HG03039 (cell line): ENCODE results near the gene NPRL2.

Source experiments
- ATAC-seq: cut with Tn5 transposase; IDR thresholded peaks from one replicate; pipeline ENCODE4 v1.9.1; 2021; ENCODE audit warnings: mild to moderate bottlenecking, moderate library complexity; ENCODE audit not compliant: unreplicated experiment

Gene NPRL2

DNA sequence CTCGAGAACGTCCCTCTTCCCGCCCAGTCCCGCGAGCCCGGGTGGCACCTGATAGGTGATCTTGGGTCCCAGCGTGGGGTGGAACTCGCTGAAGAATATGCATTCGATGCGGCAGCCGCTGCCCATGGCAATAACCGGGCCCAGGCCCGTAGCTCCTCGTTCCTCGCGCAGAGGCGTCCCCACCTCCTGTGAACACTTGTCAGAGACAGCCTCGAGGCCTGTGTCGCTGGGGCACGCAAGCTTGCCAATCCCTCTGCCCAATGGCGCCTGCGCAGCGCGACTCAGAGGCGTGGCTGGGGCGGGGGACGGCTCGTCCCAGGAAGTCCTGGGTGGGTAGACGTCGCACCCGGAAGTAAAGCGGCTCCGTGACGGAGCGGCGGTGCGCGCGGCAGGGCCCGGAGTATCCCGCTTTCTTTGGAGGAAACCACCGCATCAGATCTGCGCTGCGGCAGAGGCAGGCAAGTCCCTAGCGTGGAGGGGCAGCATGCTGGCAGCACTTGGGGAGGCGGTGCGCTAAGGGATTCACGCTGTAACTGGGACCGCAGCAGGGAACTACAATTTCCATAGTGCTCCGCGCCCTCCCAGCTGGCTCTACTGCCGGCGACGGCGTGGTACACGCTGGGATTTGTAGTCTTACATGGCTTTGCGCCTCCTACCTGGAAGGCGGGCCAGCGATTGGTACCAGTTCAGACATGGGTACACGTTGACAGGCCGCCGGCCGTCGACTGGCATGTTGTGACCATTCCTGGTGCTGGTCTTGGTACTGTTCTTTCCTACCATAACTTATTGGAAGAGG, at the start of gene NPRL2, which contains the start of gene CYB561D2:
NPRL2 (minus strand) TSS at position 249 of the 796 bp plus-strand sequence; CDS start at position 126, 123 bp downstream.
CYB561D2 (plus strand) TSS at position 336 of the 796 bp plus-strand sequence. CDS start 572 bp downstream, outside the sequence.
- ATAC-seq, result peak; percentile 76

DNA sequence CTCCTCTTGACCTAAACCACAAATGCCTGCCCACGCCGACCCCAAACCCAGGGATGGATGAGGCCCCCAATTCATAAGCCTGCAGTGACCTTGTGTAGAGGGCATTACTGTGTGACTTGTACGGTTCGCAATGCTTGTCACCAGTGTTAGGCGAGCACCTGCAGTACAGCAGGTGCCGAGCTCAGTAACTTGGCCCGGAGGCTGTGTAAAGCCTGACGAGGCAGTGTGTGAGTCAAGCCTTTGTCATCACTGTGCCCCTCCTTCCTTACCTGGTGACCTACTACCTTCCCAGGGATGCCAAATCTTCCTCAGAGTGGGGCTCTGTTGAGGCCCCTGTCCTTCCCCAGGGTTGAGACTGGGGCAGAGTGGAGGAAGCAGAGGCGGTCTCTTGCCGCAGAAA, 45.9 kb upstream of the NPRL2 start:
- no peak for ATAC-seq

DNA sequence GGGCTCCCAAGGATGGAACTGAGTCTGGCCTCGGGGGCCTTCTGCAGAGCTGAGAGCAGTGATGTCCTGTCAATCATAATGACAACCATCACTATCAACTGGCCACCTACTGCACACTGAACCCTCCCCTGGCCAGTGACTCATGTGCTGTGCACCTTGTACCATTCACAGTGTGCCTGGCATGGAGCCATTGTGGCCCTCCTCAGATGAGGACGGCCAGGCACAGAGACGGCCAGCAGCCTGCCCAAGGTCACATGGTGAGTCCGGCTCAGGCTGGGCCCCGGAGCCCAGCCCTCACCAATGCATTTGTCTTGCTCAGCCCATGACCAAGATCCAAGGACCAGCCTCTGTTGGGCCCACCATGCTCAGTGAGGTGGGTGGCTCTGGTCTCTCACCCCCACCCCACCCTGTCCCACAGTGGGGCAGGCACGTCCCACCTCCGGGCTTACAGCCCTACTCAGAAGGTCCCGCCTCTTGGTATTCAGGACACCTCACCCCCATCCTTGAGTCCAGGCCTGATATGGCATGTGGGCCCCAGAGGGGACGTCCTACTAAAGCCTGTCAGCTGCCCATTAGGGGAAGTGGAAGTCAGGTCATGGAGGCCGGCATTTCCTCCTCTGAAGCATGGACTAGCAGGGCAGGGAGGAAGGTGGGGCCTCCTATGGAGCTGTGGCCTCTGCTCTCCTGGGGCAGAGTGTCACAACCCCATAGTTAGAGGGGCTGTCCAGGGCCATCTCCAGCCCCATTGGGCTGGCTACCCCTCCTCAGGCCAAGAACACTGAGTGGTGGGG, 44.7 kb upstream of the NPRL2 start:
- no peak for ATAC-seq

DNA sequence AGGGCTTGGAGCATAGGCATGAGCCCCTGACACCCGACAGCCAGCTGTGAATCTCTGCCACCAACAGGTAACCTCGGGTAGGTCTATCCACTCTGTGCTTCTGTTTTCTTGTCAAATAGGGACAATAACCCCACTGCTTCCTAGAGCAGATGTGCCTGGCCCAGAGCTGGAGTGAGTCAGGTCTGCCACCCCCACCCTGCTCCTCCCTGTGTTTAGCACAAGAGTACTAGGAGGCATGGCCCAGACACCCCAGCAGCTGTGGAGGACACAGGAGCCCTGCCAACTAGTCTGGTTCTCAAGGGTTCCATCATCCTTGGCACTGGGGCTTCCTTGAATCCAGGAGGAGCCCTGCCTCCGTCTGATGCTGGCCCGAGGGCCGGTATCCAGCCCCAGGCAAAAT, 42.5 kb upstream of the NPRL2 start:
- ATAC-seq, result no peak

DNA sequence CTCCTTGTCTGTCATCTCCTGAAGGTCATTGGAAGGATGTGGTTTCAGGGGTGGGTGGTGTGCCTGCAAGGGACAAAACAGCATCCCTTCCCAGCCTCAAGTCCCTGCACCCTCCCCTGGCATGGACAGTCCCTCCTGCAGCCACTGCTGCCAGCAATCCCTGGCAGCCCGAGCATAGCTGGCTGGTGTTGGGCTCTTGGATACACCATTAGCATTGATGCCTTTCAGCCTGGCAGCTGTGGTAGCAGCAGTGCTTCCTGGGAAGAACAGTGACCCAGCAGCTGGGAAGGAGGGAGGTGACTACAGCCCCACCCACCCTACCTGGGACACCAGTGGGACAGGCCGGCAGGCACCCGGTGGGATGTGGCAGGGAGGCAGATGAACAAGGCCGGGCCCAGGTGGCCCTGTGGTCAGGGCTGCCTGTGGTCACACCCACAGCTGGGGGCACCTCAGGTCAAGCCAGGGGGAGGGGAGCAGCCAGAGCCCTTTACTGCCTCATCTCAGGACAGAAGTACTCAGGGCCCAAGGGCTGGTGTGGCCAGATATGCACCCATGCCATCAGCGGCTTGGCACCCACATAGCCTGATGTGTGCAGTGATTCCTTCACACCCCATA, 41.6 kb upstream of the NPRL2 start:
- no peak for ATAC-seq

DNA sequence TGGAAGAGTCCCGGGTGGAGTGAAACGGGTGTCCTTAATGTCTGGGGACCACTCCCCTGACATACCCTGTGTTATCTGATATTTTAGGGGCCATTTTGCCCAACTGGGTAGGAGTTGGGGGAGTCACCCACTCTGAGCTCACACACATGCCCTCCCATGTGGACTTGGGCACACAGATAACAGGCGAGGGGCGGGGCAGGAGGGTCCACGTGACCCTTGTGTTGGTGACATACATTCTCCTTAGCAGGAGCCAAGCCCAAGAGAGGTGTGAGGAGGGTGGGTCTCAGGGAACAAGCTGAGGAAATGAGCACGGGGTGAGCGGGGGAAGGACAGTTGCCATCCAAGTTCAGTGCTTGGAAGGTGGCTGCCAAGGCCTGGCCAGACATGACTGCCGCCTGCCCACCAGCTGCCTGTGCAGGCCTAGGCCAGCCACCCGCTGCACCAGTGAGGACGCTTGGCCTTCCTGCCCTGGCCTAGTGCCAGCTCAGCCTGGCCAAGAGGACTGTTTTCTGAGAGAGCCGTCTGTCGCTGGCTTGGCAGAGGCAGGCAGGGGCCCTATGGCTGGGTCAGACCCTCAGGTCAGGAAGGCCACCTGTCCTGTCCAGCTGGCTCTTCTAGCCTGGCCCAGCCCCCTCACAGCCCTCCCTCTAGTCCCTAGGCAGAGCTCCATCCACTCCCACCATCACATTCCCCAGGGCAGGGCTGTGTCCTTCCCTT, 40.1 kb upstream of the NPRL2 start:
- ATAC-seq, result no peak

DNA sequence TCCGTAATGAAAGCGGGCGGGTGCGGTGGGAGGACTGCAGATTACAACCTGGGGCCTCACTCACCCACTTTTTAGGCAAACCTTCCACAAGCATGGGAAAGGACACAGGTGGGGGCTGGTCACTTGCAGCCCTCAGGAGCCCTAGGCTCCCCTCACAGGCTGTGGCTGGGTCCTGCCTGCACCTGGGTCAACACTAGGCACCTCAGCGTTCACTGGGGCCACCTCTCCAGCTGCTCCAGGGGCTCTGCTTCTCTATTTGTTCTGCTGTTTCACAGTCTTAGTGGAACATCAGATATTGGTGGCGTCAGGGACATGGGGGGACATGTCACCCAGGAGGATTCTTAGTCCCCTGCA, 38.8 kb upstream of the NPRL2 start:
- no peak for ATAC-seq

DNA sequence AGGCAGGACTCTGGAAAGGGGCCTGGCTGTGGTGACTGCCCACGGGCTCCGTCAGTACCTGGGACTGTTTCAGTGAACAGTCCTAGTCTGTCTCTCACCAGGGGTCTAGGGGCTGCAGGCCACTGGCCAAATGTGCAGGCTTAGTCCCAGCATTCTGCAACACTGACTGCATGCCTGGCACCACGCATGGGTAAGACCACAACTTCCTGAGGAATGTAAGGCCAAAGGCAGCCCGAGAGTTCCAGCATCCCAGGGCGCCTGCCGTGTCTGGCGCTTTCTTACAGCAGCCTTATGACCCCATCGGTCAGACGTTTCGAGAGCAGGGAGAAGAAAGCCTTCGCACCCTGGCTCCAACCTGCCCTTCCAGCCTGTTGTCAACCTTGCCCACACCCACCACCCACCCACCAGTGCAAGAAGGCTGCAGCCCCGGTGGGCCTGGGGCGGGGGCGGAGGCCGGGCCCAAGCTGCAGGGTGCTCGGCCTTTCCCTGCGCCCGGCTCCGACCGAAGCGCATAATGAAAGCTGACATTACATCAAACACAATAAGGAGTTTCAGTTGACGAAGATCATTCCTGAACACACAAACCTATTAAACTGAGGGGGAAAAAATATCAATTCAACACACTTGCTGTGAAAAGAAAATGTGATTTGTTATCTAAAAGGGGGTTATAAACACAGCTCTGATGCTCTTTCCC, 38.3 kb upstream of the NPRL2 start:
- ATAC-seq, result no peak

DNA sequence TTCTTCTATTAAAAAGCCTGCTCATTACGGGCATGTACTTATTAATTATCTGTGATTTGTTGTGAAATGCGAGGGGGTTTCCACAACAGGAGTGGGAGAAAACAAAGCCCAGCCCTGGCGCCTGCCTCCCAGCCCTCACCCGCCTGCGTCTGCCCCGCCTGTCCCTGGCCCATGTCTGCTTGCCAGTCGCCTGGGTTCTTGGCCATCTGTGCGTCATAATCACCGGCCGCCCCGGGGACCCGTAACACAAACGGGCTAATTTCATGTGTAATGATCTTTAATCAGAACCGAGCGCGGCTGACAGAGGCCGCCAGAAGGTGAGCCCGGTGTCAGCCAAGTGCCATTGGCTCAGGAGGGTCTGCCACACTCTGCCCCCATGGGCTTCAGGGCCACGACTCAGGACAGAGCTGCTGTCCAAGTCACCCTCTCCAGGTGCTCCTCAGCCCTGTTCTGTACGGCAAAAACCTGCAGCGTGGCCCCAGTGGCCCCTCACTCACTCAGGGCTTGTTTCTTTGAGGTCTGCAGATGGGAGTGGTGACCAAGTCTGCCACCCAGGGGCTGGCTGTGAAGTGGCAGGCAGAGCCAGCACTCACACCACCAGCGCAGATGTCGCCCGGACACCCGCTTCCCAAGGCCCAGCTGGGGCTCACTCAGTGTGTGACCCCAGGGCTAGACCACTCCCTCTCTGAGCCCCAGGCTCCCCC, 37.6 kb upstream of the NPRL2 start:
- no peak for ATAC-seq

DNA sequence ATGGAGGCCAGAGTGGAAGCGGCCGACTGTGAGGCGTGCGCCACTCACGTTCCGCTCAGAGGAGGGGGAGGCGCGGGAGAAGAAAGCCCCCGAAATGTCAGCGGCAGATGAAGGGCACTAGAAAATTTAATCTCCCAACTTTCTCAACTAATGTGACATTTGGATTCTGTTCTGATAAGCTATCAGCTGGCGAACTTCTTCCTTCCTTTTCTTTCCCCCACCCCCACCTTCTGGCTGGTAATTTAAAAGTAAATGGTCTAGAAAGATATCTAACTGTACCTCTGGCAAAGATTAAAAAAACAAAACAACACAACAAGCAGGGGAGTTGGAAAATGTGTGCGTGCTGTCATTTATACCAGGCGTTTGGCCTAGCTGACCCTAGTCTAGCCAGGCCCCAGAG, 35.2 kb upstream of the NPRL2 start:
- ATAC-seq, result no peak

DNA sequence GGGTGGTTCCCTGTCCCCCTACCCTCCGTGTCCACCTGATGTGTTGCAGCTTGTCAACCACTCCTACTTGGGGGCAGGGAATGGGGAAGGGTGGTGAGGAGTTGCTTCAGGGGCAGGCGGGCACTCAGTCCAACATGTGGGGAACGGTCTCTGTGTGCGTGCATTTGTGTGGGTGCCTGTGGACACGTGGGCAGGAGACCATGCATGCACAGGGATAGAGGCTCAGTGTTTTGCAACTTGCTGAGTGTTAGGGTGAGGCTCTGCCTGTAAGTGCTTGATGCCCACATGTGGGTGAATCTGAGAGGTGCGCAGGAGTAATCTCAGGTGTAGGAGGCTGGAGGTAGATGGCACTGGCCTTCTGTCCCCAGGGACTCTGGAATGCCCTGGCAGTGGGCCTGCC, 33.2 kb upstream of the NPRL2 start:
- no peak for ATAC-seq

DNA sequence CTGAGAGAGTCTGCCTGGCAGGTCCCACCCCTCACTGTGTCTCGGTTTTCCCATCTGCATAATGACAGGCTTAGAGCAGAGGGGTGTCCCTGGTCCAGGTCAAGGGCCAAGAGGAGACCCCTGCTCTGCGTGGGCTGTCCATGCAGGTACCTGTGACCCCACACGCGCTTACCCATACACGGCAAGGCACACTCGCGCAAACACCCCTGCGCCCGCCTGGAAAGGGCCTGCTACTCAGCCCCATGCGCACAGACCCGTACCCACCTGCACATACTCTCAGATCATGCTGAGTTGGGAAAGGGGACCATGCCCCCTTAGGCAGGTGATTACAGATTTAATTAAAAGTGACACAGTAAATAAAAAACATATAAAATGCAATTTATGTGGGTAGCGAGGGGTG, 32.1 kb upstream of the NPRL2 start:
- ATAC-seq, result no peak

DNA sequence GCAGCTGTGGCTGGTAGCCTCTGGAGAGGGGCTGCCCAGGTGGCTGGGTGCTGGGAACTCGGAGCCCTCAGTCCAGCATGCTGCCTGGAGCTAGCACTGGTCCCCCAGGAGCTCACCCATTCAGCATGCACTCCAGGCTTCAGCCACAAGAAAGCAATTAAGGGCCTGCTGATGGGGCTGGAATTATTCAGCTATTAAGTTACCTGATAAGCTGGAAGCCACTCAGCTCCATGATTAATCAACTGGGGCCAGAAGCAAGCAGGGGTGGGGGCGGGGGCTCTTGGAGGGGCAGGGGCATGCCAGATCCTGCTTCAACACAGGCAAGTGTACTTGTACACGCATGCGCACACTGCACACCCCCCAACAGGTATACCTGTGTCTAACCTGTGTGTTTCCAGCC, 30.8 kb upstream of the NPRL2 start:
- no peak for ATAC-seq

DNA sequence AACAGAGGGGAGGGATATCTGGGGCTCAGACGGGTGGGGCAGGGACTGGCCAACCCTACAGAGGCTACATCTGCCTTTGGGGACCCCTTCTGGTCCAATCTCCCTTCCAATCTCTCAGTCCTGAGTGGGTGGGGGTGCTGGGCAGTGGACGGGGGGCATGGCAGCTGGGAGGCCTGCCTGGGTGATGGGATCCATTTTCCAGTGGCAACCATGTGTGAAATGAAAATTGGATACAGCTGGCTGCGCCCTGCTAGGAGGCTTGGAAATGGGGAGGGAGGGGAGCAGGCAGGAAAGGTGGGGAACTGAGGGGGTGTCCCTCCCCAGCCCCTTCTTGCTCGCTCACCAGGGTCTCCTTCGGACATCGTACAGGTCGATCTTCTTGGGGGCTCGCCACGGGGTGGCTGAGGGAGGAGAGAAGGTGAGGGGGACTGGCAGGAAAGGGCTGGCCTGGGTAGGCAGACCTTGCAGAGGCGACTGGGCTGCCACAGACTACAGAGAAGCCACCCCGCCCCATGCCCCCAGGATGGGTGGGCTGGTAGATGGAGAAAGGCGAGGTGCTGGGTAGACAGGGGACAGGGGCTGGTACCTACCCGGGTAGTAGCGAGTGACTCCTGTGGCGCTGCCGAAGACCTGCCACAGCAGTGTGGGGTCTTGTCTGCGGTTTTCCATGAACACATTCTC, 30.0 kb upstream of the NPRL2 start:
- no peak for ATAC-seq

DNA sequence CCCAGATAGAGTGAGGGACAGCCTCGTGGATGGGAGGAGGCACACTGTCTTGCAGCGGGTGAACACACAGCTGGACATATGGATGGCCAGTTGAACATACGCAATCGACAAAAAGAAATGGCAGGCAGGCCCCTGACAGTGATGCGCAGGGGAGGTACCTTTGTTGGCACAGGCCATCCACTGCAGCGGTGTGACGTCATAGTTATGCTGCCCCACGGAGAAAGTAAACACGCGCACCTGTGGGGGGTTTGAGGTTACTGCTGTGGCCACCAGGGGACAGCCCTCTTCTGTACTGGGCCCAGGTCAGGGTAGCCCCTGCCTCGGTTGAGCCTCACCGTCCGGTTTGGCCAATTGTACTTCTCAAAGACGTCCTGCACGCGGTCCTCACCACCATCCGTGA, 28.2 kb upstream of the NPRL2 start:
- no peak for ATAC-seq

DNA sequence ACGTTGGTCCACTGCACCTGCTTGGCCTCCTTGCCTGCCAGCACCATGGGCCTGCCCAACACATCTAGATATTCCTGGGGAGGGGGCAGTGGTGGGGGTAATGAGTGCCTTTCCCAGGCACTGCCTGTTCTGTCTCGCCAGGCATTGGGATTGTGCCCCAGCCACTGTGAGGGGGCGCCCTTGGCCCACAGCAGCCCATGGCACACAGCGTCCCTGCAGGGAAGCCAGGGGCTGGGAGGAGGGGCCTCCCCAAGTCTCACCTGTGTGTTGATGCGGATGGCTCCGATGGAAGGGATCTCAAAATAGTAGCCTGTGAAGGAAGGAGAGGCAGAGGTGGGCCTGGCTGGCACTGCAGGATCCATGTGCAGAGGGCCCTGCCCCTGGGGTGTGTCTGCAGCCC, 27.4 kb upstream of the NPRL2 start:
- no peak for ATAC-seq

DNA sequence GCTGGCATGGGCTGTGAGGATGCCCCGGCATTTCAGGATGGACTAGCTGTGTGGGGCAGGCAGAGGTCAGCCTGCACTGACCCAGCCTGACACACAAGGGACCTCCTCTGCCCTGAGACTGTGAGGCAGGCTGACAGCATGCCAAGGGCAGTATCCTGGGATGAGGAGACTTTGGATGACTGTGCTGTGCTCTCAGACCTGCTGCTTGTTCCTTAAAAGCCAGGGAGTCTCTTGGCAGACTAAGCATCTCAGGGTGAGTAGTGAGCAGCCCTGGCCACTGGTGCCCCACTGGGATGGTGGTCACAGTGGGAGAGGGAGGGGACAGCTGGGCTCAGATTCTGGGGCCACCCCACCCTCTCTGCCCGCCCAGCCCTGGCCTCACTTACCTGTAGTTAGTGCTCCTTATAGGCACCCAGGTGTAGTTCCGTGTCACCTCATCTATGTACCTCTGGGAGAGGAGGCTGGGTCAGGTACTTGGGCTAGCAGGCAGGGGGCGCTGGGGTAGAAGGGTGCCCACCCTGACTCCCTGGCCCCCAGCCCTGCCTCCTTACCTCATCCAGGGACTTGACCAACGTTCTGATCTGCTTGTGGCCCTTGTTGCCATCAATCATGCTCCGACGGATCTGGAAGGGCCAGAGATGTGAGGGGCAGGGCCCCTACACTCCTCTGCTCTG, 24.8 kb upstream of the NPRL2 start:
- ATAC-seq, result no peak

DNA sequence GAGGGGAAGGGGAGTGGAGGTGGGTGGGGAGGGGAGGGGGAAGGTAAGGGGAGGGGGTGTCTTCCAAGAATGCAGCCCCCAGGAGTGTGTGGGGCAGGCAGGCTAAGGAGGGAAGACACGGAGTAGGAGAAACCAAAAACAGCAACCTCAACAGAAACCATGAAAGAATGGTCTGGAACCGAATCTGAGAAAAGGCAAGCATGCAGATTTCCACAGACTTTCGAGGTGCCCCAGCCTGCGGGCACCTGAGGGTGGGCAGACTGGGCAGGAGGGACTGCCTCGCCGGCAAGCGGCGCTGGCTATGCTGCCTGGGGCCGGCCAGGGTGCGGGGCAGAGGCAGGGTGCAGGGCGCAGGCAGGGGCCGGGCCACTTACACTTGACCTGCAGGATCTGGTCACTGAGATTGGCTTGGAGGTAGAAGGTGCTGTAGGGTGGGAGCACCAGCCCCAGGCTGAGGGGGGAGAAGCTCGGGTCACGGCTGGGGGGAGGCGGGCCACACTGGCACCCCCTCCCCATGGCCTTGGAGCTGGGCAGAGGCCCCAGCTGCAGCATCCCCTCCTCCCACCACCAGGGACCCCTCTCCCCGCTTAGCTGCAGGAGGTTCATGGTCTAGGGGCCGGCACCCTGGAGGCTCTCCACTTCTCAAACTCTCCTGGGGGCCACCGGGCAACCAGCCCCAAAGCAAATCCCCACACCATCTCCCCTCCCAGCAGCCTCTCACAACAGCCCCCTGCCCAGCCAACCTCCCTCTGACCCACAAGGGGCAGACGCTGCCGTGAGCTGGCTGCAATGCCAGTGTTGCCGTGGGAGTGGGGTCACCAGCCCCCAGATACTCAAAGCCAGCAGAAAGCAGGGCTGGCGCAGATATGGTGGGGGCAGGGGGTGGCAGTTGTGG, 24.0 kb upstream of the NPRL2 start:
- no peak for ATAC-seq
